Spinal cord (tissue), 10 donors: ENCODE measurements around the gene LBX1. TPM values are rescaled to one million over a fixed set of nuclear protein-coding genes. Genes with fewer than 3 reads are reported as not detected.

Source experiments
- DNase-seq, 6 donors: peaks; one replicate each; pipeline versions ENCODE4 v3.0.0 to v3.0.0-alpha.2; 2013 to 2015; ENCODE audit warnings: low spot score in 6 of 6, low read depth in 4 of 6
- H3K27ac ChIP-seq: one replicate; pipeline ENCODE4 v1.5.1; 2013; ENCODE audit warnings: low read depth, low read length, control low read depth
- H3K27me3 ChIP-seq: one replicate; pipeline ENCODE4 v1.6.1; 2013; ENCODE audit warnings: low read length; ENCODE audit not compliant: control insufficient read depth, insufficient read depth
- H3K36me3 ChIP-seq: one replicate; pipeline ENCODE4 v1.6.1; 2013; ENCODE audit warnings: low read length; ENCODE audit not compliant: control insufficient read depth, insufficient read depth
- H3K4me1 ChIP-seq: one replicate; pipeline ENCODE4 v1.6.1; 2013; ENCODE audit warnings: low read length; ENCODE audit not compliant: control insufficient read depth, insufficient read depth
- H3K4me3 ChIP-seq: one replicate; pipeline ENCODE4 v1.5.1; 2013; ENCODE audit warnings: low read depth, low read length, control low read depth
- H3K9me3 ChIP-seq: one replicate; pipeline ENCODE4 v1.6.1; 2013; ENCODE audit warnings: low read length; ENCODE audit not compliant: control insufficient read depth, insufficient read depth
- WGBS: methylation state at CpG from one replicate; pipeline ENCODE4 v1.1.5; 2013; ENCODE audit warnings: missing lambda C conversion rate; ENCODE audit not compliant: insufficient coverage; 5-methylcytosine and 5-hydroxymethylcytosine counted together
- polyA plus RNA-seq, 2 donors: library from polyadenylated mRNA; unstranded; fragments of 120-200 nt; gene quantifications; one replicate each; pipeline ENCODE4 v1.2.1, GENCODE V29; 2013; ENCODE audit not compliant: insufficient read length in 2 of 2
- total RNA-seq, 2 donors: library from RNA; depleted of rRNA in 1 of 2; stranded (reverse); fragments of 120-200 nt in 1 of 2; fragments of >200 nt in 1 of 2; gene quantifications; one replicate each; pipeline versions ENCODE4 v1.2.3 to v1.2.4, GENCODE V29; 2013 to 2014
- donor health status: healthy.

Gene LBX1
- total and polyA plus RNA-seq, 4 donors = 1.9 to 27.5 (median 15.0) TPM

GRCh38 chr10:101249171-101249581 is 19.9 kb upstream of the LBX1 start:
- Histone ChIP-seq H3K4me3 (no peak overlapping the region), H3K9me3 (no peaks in the 10 kb centered on the region), H3K4me1 (peaks cover 3% of the 10 kb centered on the region), H3K27me3 (peaks cover 8% of the 10 kb centered on the region), H3K36me3 (no peaks in the 10 kb centered on the region), H3K27ac (no peak overlapping the region)
- DNase-seq = peak in 1 of 6 donors; percentile 81
- 25% methylated on average over 14 of the region's 15 CpGs for WGBS

- H3K9me3 ChIP-seq = no peaks in the 10 kb centered on the region
- H3K27me3 ChIP-seq = peaks cover 14% of the 10 kb centered on the region
- H3K27ac ChIP-seq = no peak overlapping the region
- DNase-seq = no peak
- peaks cover 3% of the 10 kb centered on the region for H3K4me1 ChIP-seq
- WGBS = 100% methylated on average over 1 of the region's 2 CpGs
- H3K4me3 ChIP-seq = no peak overlapping the region
- H3K36me3 ChIP-seq = peaks cover 2% of the 10 kb centered on the region
Observed at GRCh38 chr10:101246639-101247038, 17.4 kb upstream of the LBX1 start.

DNA sequence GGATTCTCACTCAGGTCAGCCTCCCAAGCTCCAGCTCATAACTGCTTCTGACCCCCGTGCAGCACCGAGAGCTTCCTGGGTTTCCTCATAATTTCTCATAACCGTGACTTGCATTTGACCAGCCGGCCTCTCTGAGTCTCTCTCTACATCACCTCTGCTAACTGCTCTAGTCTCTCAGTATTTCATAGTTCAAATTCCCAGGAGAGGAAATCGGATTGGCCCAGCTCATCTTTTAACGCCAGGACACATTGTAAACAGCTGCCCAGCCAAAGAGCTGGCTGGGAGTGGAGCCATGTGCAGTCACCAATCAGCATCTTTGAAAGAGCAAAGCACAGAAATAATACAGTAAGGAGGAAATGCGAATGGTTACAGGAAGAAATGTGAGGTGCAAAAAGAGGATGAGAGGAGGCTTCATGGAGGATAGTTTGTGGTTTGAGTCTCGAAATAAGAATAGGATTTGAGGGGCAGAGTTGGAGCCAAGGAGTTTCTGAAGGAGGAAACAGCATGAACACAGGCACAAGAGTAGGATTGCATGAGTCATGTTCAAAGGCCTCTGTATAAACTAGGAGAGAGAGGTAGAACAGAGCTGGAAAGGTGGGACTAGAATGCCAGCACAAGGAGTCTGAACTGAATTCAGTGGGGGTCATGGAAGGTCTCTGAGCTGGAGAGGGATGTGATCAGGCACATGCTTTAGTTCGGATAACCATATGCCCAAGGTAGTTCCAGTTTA is 15.2 kb upstream of the LBX1 start:
- no peaks in the 10 kb centered on the region for H3K9me3 ChIP-seq
- H3K4me3 ChIP-seq = no peak overlapping the region
- H3K36me3 ChIP-seq = peaks cover 2% of the 10 kb centered on the region
- H3K4me1 ChIP-seq = peaks cover 3% of the 10 kb centered on the region
- peak in 1 of 6 donors; percentile 73 for DNase-seq
- no peak overlapping the region for H3K27ac ChIP-seq
- H3K27me3 ChIP-seq = peaks cover 27% of the 10 kb centered on the region
- 65% methylated on average over 7 of the region's 9 CpGs for WGBS

GRCh38 chr10:101241840-101242707 is 12.8 kb upstream of the LBX1 start:
- peaks cover 46% of the 10 kb centered on the region for H3K27me3 ChIP-seq
- peak in 2 of 6 donors; percentile 57 to 80 for DNase-seq

GRCh38 chr10:101238732-101239105 is 9.5 kb upstream of the LBX1 start:
- Histone ChIP-seq H3K27me3 (peaks cover 79% of the 10 kb centered on the region), H3K4me1 (peaks cover 26% of the 10 kb centered on the region), H3K9me3 (no peaks in the 10 kb centered on the region), H3K27ac (no peak overlapping the region), H3K4me3 (no peak overlapping the region), H3K36me3 (peaks cover 14% of the 10 kb centered on the region)
- peak in 1 of 6 donors; percentile 25 for DNase-seq
- WGBS = 10% methylated on average over 21 of the region's 24 CpGs

More at GRCh38 chr10:101241840-101242707, 12.8 kb upstream of the LBX1 start:
- 74% methylated on average over 21 of the region's 21 CpGs for WGBS
- peaks cover 9% of the 10 kb centered on the region for H3K36me3 ChIP-seq
- H3K4me1 ChIP-seq = peaks cover 14% of the 10 kb centered on the region
- no peak overlapping the region for H3K4me3 ChIP-seq
- no peak overlapping the region for H3K27ac ChIP-seq
- H3K9me3 ChIP-seq = no peaks in the 10 kb centered on the region

GRCh38 chr10:101237982-101238731 is 8.9 kb upstream of the LBX1 start:
- H3K4me3 ChIP-seq = no peak overlapping the region
- no peaks in the 10 kb centered on the region for H3K9me3 ChIP-seq
- peaks cover 85% of the 10 kb centered on the region for H3K27me3 ChIP-seq
- WGBS = 23% methylated on average over 22 of the region's 31 CpGs
- DNase-seq = no peak
- no peak overlapping the region for H3K27ac ChIP-seq
- H3K36me3 ChIP-seq = peaks cover 14% of the 10 kb centered on the region
- H3K4me1 ChIP-seq = peaks cover 26% of the 10 kb centered on the region

DNA sequence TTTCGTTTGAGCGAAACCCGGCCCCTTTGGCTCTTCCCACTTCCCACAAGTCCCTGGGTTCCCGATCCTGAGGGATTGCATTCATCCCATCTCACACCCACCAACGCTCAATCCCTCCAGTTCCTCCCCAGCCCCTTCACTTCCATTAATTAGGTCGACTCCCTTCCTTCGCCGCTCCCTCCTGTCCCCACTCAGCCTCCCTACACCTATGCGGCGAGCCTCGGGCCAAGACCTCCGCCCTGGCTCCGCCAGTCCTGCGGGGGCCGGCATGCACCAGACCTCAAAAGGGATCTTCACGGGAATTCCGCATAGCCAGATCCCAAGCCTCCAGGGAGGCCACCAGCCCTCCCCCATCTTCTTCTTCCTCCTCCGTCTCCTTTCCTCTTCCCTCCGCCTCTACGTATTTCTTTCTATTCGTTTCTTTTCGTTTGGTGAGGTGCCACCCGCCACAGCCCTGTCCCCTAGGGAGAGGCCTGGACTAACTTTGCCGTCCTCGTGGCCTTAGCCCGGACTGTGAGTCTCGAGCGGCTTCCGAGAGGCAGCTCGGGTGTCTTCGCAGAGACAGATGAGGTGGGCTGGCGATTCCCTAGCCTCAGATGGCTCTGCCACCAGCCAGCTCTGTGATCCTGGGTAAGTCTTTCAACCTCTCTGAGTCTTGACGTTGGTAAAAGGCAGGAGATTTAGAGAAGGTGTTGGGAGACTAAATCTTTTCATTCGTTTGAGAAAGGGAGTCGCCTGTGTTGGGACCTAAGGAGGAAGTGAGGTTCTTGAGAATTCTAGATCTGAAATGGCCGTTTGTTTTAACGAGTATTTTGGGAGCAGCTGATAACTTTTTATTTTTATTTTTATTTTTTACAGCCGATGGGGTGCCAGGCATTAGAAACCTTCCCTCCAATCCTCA is 8.1 kb upstream of the LBX1 start:
- Histone ChIP-seq H3K9me3 (no peaks in the 10 kb centered on the region), H3K27ac (no peak overlapping the region), H3K4me1 (peaks cover 26% of the 10 kb centered on the region), H3K27me3 (peaks cover 88% of the 10 kb centered on the region), H3K4me3 (no peak overlapping the region), H3K36me3 (peaks cover 13% of the 10 kb centered on the region)
- peak in 2 of 6 donors; percentile 49 to 73 for DNase-seq
- WGBS = 13% methylated on average over 35 of the region's 38 CpGs

DNA sequence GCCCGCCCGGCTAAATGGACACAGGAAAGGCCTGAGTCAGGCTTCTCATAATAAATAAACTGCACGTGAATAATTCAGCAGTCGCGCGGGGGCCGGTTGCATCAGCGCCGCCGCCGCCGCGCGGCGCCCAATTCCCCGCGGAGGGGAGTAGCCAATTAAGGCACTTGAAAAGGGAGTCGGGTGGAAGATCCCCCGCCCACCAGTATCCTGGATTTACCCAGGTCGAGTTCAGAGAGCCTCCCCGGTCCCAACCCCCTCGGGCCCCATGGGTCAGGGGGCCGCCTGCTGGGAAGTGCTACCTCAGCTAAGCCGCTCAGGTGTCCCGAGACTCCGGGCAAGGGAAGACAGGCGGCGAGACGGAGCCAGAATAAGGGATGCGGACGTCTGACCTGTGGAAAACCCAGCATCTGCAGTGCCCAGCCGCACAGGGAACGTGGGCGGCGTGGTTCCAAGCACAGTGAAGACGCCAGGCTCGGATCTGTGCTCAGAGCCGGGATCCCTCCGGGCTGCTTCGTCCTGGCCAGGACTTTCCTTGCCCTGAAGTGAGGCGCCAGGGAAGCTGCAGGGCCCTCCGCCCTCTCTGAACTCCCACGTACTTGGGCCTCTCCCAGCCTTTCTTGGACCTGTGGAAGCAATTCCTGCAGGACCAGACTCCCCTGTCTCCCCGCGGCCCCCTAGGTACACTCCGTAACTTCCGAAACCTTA is 7.3 kb upstream of the LBX1 start:
- Histone ChIP-seq H3K4me3 (no peak overlapping the region), H3K4me1 (peaks cover 27% of the 10 kb centered on the region), H3K9me3 (no peaks in the 10 kb centered on the region), H3K27me3 (peaks cover 94% of the 10 kb centered on the region), H3K27ac (no peak overlapping the region), H3K36me3 (peaks cover 12% of the 10 kb centered on the region)
- peak in 1 of 6 donors; percentile 18 for DNase-seq
- 5% methylated on average over 47 of the region's 47 CpGs for WGBS
